Upper lobe of right lung (tissue), 1 donor: ENCODE measurements around the gene UGGT2. TPM values are rescaled to one million over a fixed set of nuclear protein-coding genes. Genes with fewer than 3 reads are reported as not detected.

Experiments used
- ATAC-seq: fragments of 200-7000 bp; cut with Tn5 transposase; one replicate; pipeline ENCODE4 v1.9.1; 2020; ENCODE audit warnings: mild to moderate bottlenecking, moderate library complexity
- DNase-seq: peaks from one replicate; pipeline ENCODE4 v3.0.0-alpha.2; 2020
- H3K27ac ChIP-seq: fragments of 200-600 bp; one replicate; pipeline ENCODE4 v1.8.0; 2022
- H3K27me3 ChIP-seq: fragments of 200-600 bp; one replicate; pipeline ENCODE4 v1.8.0; 2022; ENCODE audit warnings: mild to moderate bottlenecking
- H3K36me3 ChIP-seq: fragments of 200-600 bp; one replicate; pipeline ENCODE4 v1.8.0; 2022
- H3K4me1 ChIP-seq: fragments of 200-600 bp; one replicate; pipeline ENCODE4 v1.8.0; 2022
- H3K4me3 ChIP-seq: fragments of 200-600 bp; one replicate; pipeline ENCODE4 v1.8.0; 2022; ENCODE audit warnings: mild to moderate bottlenecking
- H3K9me3 ChIP-seq: fragments of 200-600 bp; one replicate; pipeline ENCODE4 v1.8.0; 2022
- CTCF ChIP-seq: fragments of 200-600 bp; IDR thresholded peaks from one replicate; pipeline ENCODE4 v1.8.0; 2022; ENCODE audit warnings: antibody characterized with exemption
- intact Hi-C: fragments of 100-400 bp; cut with DNase I; formaldehyde crosslinking; loops from one replicate; pipeline ENCODE4 v1.11.0; 2022
- total RNA-seq: library from RNA; stranded (reverse); fragmentation: NEBNext Ultra II Directional; extraction: Animal tissue kit (Norgen Biotek cat#: 25700); gene quantifications from one replicate; pipeline ENCODE4 v1.2.1, GENCODE V29; 2021
- donor health status: DM: no; HTN: yes; CAD: no; lungs with severe emphysema.

Gene UGGT2
- total RNA-seq, 1 donor from 2014 or later: 21.7 TPM

GRCh38 chr13:96041326-96042110 lies 11.7 kb downstream of the UGGT2 start:
- H3K4me3 ChIP-seq: no peak overlapping the region
- H3K9me3 ChIP-seq: no peaks in the 10 kb centered on the region
- no peaks in the 10 kb centered on the region for H3K4me1 ChIP-seq
- no peaks in the 10 kb centered on the region for H3K27me3 ChIP-seq
- H3K36me3 ChIP-seq: no peaks in the 10 kb centered on the region
- ATAC-seq (no peak), DNase-seq (no peak)
- H3K27ac ChIP-seq: no peak overlapping the region
- intact Hi-C loops: no loop called here
- TF ChIP-seq CTCF: no peak

- Histone ChIP-seq H3K4me1 (no peaks in the 10 kb centered on the region), H3K27me3 (no peaks in the 10 kb centered on the region), H3K4me3 (no peak overlapping the region), H3K27ac (no peak overlapping the region), H3K36me3 (no peaks in the 10 kb centered on the region), H3K9me3 (no peaks in the 10 kb centered on the region)
- no peak for ATAC-seq
- intact Hi-C loops: no loop called here
- no peak for DNase-seq
- TF ChIP-seq CTCF: no peak
These were observed 16.7 kb downstream of the UGGT2 start for GRCh38 chr13:96036515-96036914.

GRCh38 chr13:96034662-96035061 lies 18.5 kb downstream of the UGGT2 start:
- TF ChIP-seq CTCF: no peak
- no peak overlapping the region for H3K4me3 ChIP-seq
- peak; percentile 31 for ATAC-seq
- no peaks in the 10 kb centered on the region for H3K9me3 ChIP-seq
- H3K36me3 ChIP-seq: no peaks in the 10 kb centered on the region
- H3K27me3 ChIP-seq: no peaks in the 10 kb centered on the region
- no peaks in the 10 kb centered on the region for H3K4me1 ChIP-seq
- H3K27ac ChIP-seq: no peak overlapping the region
- intact Hi-C loops: no loop called here
- DNase-seq: no peak

GRCh38 chr13:96033220-96034015 lies 19.8 kb downstream of the UGGT2 start:
- H3K9me3 ChIP-seq: no peaks in the 10 kb centered on the region
- DNase-seq (no peak), ATAC-seq (peak; percentile 29)
- H3K27me3 ChIP-seq: no peaks in the 10 kb centered on the region
- no peak for TF ChIP-seq CTCF
- no peak overlapping the region for H3K27ac ChIP-seq
- H3K4me3 ChIP-seq: no peak overlapping the region
- H3K4me1 ChIP-seq: no peaks in the 10 kb centered on the region
- no peaks in the 10 kb centered on the region for H3K36me3 ChIP-seq
- intact Hi-C loops: no loop called here

GRCh38 chr13:96032717-96033116 lies 20.5 kb downstream of the UGGT2 start:
- intact Hi-C loops: no loop called here
- H3K27me3 ChIP-seq: no peaks in the 10 kb centered on the region

More at GRCh38 chr13:96032717-96033116, 20.5 kb downstream of the UGGT2 start:
- H3K4me3 ChIP-seq: no peak overlapping the region
- no peak for TF ChIP-seq CTCF
- no peak overlapping the region for H3K27ac ChIP-seq
- no peaks in the 10 kb centered on the region for H3K36me3 ChIP-seq
- no peaks in the 10 kb centered on the region for H3K4me1 ChIP-seq
- DNase-seq: no peak
- no peaks in the 10 kb centered on the region for H3K9me3 ChIP-seq
- ATAC-seq: no peak
